Mesenteric fat pad (tissue), 1 donor: Measurements from ENCODE around the gene P2RX2. TPM values are rescaled to one million over a fixed set of nuclear protein-coding genes. Genes with fewer than 3 reads are reported as not detected.

Experiments used
- DNase-seq: peaks from one replicate; pipeline ENCODE4 v3.0.0-alpha.2; 2020; ENCODE audit warnings: low spot score
- total RNA-seq: library from RNA; stranded (reverse); fragmentation: NEBNext Ultra II Directional; extraction: Animal tissue kit (Norgen Biotek cat#: 25700); gene quantifications from one replicate; pipeline ENCODE4 v1.2.1, GENCODE V29; 2021
- donor health status: DM: yes; HTN: yes; CAD: no.

Gene P2RX2
- total RNA-seq, 1 donor from 2014 or later: not detected

DNA sequence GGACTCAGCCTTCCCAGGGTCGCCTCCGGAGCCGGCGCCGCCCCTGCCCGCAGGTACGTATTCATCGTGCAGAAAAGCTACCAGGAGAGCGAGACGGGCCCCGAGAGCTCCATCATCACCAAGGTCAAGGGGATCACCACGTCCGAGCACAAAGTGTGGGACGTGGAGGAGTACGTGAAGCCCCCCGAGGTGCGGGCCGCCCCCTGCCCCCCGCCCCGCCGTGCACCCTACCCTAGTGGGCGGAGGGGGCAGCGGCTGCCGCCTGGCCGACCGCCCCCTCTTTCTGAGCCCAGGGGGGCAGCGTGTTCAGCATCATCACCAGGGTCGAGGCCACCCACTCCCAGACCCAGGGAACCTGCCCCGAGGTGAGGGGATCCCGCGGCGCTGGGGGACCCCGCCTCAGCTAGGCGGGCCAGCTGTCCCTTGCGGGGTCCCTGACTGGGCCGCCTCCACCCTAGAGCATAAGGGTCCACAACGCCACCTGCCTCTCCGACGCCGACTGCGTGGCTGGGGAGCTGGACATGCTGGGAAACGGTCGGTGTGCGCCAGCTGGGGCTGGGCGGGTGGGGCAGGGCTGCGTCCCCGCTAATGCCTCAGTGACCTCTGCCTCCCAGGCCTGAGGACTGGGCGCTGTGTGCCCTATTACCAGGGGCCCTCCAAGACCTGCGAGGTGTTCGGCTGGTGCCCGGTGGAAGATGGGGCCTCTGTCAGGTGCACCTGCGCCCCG lies 973 bp downstream of the P2RX2 start:
- DNase-seq: no peak

DNA sequence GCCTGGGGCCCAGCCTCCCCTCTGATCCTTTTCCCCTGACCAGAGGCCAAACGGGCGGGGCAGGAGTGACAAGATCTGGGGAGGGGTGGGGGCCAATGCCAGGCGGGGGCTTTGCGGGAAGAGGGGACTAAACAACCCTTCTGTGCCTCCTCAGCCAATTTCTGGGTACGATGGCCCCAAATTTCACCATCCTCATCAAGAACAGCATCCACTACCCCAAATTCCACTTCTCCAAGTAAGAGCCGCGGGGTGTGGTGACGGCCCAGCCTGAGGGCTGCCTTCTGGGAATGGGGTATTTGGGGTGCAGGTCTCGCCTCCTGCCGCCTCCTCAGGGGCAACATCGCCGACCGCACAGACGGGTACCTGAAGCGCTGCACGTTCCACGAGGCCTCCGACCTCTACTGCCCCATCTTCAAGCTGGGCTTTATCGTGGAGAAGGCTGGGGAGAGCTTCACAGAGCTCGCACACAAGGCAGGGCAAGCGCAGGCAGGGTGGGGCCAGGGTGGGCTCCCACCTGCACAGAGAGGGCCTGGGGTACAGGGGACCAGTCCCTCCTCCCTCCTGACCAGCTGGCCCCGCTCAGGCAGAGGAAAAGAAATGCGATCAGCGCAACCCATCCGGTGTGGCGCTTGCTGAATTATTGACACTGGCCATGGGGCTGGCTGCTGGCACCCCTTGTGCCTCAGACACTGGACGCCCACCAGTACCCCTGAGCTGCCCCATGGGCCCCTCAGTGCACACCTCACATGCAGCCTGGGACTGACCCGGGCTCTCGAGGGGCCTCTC lies 1.7 kb downstream of the P2RX2 start:
- DNase-seq: no peak

DNA sequence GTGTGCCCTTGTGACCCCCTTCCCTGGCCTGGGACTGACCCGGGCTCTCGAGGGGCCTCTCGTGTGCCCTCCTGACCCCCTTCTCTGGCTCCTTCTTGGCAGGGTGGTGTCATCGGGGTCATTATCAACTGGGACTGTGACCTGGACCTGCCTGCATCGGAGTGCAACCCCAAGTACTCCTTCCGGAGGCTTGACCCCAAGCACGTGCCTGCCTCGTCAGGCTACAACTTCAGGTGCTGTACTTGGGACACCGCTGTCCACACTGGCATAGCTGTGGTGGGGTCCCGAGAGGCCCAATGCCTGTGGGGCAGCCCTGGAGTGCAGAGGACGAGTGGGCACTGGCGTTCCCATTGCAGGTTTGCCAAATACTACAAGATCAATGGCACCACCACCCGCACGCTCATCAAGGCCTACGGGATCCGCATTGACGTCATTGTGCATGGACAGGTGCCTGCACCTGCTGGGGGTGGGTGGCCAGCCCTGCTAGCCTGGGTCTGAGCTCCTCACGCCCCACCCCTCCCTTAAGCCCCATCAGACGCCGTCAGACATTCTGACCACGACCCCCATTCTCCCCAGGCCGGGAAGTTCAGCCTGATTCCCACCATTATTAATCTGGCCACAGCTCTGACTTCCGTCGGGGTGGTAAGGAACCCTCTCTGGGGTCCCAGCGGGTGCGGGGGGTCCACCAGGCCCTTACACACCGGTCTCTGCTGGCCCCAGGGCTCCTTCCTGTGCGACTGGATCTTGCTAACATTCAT lies 2.5 kb downstream of the P2RX2 start:
- no peak for DNase-seq

DNA sequence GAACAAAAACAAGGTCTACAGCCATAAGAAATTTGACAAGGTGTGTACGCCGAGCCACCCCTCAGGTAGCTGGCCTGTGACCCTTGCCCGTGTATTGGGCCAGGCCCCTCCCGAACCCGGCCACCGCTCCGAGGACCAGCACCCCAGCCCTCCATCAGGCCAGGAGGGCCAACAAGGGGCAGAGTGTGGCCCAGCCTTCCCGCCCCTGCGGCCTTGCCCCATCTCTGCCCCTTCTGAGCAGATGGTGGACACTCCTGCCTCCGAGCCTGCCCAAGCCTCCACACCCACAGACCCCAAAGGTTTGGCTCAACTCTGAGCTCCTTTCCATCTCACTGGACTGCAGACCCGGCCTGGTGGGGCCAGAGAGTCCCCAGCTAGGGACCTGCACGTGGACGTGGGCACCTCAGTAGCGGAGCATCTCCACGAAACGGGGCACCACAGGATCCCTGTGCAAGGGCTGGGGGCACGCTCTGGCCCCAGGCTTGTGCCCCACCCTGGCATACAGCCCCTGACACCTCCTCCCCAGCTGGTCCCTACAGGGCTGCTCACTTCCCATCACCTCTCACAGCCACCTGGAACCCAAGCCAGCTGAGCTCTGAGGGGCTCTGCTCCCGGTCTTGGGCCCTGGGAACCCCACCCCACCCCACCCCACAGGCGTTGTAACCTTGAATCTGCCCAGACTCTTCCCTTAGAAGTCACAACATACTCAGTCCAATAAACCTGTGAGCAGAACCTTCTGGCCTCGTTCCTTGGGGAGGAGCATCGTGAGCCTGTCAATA lies 3.3 kb downstream of the P2RX2 start:
- DNase-seq: no peak

DNA sequence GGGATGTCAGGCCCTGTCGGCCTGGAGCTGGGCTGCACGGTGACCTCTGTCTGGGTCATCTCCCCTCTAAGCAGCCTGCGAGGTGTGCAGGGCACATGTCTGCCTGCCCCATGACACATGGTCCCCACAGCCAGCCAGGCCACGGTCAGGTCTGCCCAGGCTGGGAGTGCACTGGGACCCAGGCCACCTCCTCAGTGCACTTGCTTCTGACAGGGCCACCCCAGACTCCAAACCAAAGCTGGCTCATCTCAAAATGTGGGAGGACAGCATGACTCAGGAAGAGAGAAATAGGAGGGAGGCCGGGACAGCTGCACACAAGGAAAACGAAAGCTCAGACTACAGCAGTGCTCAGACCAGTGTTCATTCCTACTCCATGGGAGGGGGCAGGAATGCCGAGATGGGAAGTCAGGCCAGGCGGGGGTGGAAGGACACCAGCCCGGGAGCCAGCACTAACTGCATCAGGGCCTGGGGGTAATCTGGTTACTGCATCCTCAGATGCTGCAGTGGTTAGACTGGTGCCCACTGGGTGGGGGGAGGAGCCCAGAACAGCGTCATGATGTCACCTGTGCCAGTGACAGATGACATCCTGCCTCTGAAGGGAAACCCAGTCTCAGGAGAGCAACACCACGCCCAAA lies 4.0 kb downstream of the P2RX2 start:
- DNase-seq: no peak

DNA sequence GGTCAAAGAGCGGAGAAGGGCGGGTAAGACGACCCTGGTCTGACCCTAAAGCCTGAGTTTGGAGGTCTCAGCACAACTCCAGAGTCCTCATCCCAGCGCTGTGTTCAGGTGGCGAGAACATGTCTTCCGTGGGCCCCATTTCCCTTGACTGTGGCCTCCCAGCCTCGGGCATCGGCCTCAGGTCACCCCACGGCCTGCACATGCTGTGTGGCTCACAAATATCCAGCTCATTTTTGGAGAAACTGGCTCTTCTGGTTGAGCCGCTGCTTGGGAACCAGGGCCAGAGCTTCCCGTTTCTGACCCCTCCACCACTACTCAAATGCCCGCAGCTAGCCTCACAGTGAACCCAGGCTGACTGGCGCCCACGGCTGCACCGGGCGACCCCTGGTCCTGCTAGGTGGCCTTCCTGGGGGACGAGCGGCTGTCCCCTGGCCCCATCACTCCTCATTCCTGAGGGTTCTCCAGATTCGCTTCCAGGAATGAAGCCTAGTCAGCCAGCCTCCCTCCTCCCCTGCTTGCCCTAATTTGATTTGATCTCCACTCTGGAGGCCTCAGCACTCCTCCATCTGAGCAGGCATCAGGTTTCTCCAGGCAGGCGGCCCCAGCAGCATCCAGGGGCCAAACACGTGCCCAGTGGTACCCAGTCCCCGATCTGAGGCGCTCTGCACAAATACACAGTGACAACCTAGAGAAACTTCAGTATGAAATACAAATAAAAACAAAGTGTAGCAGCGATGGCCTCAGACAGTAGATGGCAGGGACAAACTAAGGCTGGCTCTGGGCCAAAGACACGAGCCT lies 4.7 kb downstream of the P2RX2 start:
- no peak for DNase-seq

DNA sequence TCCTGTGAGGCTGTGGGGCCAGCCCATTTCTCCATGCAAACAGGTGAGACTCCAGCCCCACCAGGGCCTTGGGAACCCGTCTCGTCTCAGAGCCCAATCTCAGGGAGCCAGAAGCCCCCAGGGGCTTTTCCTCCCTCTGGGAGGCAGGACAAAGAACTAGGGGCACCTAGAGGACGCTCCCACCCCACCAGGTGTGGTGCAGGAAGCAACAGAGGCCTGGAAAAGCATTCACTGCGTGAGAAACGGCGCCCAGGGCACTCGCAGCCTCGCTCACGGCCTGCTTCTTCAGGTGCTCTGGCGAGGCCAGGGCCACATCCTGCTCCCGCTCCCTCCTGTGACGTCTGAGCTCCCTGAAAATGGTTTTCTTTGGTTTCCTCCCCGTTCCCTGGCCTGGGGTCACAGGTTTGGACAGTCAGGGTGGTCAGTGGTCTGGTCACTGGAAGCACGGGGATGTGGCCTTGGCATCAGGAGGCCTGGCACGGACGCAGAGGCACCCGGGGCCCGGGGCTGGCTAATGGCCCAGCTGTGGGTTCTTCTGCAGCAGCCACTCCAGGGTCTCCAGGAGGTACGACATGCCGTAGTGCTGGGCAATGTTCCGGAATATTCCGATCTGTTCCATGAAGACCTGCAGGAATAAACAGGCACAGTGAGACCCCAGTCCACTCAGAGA lies 5.7 kb downstream of the P2RX2 start:
- no peak for DNase-seq

DNA sequence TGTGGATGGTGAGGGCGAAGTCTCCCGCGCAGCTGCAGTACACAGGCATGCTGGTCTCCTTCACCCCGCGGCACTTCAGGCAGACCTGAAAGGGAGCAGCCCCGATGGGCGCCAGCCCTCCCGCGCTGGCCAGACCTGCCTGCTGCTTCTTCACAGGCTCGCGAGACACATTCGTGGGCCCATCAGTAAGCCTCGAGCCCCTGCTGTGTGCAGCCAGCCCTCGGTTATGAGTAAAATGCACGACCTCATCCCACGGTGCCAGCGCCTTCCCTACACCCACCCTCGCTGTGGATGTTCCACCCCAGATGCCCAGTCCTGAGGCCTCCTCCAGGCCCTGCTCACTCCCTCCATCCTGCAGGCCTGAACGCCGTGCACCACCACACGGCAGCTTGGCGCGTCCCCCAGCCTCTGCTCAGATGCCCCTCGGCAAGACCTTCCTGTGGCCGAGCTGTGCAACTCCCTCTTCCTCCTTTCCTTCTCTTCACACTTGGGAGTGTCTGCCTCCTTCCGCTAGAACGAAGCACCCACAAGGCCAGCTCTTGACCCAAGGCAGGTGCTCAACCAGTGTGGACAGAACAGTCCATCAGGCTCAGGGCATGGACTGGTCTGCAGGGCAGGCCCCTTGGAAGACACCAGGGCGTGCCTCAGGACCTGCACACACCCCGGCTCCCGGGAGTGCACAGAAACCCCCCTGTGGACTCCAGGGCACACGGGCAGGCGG lies 6.5 kb downstream of the P2RX2 start:
- no peak for DNase-seq

DNA sequence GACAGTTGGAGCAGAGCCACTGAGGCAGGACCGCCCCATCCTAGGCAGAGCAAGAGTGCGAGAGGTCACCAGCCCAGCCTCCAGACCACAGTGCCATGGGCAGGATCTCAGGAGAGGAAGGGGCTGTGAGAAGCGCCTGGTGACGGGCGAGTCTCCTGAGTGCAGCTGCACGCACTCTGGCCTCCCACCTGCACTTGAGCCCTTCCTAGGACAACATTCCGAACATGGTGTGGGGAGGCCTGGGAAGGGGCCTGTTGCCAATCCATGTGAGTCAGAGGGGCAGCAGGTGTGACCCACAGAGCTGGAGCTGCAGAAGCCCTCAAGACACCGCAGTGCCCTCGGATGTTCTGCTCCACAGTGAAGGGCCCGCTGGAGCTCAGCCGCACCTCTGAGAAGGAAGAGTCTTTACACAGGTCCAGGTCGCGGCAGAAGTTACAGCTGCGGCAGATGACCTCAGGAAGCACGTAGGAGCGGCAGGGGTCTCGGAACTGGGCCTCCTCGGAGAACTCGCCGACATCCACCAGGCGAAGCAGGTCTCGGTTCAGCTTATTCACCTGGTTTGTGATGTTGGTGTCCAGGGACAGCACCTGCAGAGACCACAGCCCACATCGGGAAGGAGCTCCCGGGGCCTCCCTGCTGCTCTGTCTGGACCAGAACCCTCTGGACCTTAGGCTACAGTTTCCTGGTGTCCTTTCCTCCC lies 7.3 kb downstream of the P2RX2 start:
- no peak for DNase-seq

DNA sequence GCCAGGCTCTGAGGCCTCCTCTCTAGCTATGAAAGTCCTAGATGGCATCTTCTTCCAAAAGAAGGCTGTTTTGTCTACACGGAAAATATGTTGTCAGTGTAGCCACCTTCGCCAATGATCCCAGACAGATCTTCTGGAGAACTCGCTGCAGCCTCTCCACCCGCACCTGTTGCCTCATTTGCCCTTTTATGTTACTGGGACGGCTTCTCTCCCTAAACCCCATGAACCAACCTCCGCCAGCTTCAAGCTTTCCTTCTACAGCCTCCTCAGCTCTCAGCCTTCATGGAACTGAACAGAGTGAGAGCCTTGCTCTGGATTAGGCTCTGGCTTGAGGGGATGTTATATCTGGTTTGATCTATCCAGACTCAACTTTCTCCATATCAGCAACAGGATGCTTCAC lies 10.8 kb downstream of the P2RX2 start:
- no peak for DNase-seq

DNA sequence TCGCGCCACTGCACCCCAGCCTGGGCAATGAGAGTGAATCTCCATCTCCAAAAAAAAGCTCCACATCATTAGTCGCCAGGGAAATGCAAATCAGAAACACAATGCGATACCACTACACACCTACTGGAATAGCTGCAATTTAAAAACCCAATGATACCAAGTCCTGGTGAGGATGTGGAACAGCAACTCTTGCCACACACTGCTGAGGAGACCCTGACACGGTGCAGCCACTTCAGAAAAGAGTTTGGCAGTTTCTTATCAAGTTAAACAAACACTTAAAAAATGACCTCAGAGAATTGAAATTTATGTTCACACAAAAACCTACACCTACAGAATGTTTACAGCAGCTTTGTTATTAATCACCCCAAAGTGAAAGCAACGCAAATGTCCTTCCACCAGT lies 12.1 kb downstream of the P2RX2 start:
- no peak for DNase-seq

DNA sequence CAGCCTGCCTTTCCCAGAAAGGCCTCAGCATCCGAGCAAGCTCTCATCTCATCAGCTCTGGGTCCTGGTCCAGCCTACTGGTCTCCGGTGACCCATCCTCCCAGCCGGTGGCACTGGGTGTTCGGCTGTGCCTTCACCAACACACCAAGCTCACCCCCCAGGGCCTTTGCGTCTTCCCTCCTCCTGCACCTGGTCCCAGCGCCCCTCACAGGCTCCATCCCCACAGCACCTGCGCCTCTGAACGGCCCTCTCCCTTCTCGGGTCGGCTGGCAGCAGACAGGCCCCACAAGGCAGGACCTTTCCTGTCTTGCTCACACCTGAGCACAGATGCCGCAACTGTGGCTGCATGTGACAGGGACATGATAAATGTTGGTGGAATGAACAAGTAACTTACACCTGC lies 13.1 kb downstream of the P2RX2 start:
- no peak for DNase-seq

DNA sequence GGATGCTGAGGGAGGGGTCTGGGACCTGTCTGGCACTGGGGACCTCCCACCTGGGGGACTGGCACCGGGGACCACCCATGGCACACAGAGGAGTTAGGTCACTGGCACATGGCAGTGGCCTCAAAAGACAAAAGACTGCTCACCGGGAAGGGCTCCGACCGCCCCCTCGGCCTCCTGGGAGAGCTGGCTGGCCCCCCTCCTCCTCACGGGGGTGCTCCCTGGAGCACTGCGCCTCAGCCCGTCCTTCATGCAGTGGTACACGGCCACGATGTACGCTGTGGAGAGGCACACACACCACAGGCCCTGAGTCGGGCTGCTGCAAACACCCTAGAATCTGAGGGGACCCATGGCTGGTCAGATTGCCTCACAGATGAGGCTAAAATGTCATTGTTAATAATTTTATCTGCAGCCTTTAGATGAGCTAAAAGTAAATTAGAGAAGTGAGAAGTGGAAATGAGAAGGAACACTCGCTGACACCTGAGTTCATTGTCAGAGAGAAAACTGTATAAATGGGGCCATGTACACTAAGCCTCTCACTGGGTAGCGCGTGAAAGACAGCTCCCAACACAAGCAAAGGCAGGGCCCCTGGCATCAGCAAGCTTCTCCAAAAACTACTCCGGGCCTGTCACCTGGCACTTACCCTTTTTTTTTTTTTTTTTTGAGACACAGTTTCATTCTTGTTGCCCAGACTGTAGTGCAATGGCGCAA lies 14.1 kb downstream of the P2RX2 start:
- no peak for DNase-seq

DNA sequence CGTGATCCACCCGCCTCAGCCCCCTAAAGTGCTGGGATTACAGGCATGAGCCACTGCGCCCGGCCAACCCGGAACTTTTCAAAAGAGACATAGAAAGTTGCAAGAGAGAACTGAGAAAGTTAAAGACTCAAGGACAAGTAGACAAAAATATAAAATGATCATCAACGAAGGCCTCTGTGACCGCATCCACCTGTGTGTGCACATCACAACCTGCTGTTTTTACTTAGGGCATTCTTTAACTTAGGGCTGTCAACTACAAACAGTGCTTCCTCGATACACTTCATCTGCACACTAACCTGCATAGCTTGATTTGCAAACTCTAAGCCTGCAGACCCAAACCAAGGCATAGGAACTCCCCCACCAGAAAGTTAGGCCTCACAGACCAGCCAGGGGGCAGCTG lies 14.8 kb downstream of the P2RX2 start:
- DNase-seq: no peak

DNA sequence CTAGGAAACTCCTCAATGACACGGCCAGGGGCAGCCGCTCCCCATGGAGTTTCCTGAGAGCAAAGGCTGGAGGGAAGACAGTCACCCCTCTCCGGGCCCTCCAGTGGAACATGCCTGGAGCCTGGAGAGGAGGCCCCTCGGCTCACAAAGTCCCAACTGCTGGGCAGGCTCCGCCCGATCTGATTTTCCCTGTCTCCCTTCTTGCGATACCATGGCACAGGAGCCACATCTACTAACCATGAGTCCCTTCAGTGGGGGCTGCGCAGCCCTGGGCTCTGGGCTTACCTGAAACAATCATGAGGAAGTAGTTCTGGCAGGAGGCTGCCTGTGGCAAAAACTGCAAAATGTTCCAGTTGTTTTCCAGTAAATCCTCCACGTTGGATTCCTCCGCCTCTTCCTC lies 15.3 kb downstream of the P2RX2 start:
- DNase-seq: no peak

DNA sequence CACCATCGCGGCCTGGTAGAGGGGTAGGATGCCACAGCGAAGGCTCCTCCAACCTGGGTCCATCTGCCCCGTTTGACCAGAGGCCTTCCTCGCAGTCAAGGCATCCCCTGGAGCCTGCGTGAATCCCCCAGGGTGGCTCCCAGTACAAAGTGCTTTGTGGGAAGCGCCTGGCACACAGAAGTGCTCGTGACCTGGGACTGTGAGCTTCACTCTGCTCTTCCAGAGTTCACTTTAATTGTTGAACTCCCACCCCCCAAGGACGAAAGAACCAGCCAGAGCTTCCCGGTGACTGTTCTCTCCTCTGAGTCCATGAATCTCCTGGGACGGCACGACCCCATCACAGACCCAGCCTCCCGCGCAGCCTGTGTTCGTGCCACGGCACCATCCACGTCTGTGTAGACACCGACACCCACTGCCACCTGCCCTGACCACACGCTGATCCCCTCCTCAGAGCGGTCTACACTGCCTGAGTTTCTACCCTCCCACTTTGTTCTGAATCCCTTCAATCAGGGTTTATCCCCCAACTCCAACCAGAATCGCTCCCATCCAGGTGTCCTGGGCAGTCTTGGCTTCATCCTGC lies 15.9 kb downstream of the P2RX2 start:
- DNase-seq: no peak
